Measurements from ENCODE around the gene ZCCHC4.
A peak's percentile ranks its signal among the peaks of the same experiment; 100 is the strongest.

The ZCCHC4 gene, protein sequence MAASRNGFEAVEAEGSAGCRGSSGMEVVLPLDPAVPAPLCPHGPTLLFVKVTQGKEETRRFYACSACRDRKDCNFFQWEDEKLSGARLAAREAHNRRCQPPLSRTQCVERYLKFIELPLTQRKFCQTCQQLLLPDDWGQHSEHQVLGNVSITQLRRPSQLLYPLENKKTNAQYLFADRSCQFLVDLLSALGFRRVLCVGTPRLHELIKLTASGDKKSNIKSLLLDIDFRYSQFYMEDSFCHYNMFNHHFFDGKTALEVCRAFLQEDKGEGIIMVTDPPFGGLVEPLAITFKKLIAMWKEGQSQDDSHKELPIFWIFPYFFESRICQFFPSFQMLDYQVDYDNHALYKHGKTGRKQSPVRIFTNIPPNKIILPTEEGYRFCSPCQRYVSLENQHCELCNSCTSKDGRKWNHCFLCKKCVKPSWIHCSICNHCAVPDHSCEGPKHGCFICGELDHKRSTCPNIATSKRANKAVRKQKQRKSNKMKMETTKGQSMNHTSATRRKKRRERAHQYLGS

GRCh38 chr4:25312496-25313200 lies at the start of gene ZCCHC4:
Gene ZCCHC4 (plus strand): TSS chr4:25312774. CDS start chr4:25312810, 36 bp downstream.
- DNase-seq: peak; percentile 87 to 89

DNA sequence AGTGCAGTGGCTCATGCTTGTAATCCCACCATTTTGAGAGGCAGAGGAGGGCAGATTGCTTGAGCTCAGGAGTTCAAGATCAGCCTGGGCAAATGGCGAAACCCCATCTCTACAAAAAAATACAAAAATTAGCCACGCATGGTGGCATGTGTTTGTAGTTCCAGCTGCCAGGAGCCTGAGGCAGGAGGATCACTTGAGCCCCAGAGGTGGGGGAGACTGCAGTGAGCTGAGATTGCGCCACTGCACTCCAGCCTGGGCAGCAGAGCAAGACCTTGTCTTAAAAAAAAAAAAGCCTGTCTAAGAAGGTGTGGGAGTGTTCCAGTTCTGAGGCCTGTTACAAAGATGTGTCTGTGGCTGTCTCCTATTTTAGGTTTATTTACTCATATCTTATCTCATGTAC lies 40.7 kb upstream of the ZCCHC4 start:
- DNase-seq: no peak

DNA sequence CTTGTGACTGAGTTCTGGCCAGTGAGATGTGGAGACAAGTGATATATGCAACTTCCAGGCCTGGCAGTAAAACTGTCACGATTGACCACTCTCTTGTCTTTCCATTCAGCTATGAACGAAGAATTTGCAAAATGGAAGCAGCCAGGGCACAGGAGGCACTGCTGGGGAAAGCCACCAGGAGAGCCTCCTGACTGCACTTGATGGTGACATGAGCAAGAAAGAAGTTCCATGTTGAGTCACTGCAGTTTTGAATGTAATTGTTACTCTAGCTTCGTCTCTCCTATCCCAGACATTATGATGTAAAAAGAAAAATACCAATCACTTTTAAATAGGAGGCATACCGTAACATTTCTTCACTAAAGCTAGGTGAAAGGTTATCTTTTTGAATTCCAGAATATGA lies 32.4 kb upstream of the ZCCHC4 start:
- DNase-seq: no peak

DNA sequence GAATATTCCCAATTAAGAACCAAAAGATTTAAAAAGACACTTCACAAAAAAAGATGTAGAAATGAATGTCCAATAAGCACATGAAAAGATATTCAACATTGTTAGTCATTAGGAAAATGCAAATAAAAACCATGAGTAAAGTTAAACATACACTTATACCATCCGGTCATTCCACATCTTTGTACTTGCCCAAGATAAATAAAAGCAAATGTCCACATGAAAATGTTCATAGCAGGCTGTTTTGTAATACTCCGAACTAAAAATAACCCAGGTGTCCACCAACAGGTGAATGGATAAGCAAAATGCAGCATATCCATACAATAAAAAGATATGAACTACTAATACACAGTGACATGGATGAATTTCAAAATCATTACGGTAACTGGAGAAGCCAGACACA lies 28.6 kb upstream of the ZCCHC4 start:
- DNase-seq: no peak

- DNase-seq: no peak
These were observed 28.1 kb upstream of the ZCCHC4 start for GRCh38 chr4:25284466-25284865.

DNA sequence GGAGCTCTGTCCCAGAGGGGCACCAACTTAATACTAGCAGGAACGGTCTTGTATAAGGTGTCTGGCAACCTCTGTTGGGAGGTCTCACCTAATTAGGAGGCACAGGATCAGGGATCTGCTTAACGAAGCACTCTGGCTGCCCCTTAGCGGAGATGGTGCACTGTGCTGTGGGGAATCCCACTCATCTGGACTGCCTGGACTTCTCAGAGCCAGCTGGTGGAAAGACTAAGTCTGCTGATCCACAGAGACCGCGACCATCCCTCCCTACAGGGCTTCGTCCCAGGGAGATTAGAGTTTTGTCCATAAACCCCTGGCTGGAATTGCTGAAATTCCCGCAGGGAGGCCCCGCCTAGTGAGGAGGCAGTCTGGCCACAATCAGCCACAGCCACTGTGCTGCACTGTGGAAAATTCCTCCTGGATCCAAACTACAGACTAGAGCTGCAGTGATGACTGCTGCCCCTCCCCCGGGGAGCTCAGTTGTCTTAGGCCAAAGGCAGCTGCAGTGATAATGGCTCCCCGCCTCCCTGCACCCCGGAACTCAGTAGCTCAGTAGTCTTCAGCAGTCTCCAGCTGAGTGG lies 22.0 kb upstream of the ZCCHC4 start:
- no peak for DNase-seq

DNA sequence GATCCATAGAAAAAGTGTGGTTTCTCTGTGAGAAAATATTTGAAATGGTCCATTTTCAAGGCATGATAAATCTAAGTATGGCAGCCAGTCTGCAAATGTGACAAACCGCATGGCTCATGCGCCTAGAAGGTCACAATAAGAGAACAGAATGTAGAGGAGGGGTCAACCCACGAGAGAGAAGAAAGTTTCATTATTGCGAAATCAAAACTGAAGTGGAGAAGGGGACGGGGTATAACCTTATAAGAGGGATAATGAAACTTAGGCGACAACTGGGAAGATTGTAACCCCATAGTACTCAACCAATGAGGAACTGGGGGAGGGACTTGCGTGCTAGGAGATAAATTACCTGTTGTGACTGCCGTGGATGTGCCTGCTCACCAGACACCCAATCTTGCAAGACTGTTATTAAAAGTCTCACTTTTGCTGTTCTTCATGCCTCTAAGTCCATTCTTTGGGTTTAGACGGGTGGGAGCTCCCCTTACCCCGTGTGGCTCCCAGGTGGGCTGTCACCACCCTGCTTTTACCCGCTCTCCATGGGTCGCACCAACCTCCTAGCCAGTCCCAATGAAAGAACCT lies 21.3 kb upstream of the ZCCHC4 start:
- DNase-seq: no peak

DNA sequence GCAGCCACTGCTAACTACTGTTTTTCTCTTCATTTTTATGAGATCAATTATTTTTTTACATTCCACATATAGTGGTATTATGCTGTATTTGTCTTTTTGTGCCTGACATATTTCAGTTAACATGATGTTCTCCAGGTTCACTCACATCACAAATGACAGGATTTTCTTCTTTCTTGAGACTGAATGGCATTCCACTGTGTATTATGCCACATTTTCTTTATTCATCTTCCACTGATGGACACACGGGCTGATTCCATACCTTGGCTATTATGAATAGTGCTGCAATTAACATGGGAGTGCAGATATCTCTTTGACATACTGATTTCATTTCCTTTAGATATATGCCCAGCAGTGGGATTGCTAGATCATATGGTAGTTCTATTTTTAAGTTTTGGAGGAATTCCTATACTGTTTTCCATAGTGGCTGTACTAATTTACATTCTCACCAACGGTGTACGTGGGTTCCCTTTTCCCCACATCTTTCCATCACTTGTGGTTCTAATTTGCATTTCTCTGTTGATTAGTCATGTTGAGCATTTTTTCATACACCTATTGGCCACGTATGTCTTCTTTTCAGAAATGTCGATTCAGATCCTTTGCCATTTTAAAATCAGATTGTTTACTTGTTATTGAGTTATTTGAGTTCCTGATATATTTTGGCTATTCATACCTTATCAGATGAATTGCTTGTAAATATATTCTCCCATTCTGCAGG lies 14.9 kb upstream of the ZCCHC4 start:
- no peak for DNase-seq

- no peak for DNase-seq
These were observed 12.9 kb upstream of the ZCCHC4 start for GRCh38 chr4:25299476-25300203.

- no peak for DNase-seq
These were observed 11.1 kb upstream of the ZCCHC4 start for GRCh38 chr4:25301471-25301870.

DNA sequence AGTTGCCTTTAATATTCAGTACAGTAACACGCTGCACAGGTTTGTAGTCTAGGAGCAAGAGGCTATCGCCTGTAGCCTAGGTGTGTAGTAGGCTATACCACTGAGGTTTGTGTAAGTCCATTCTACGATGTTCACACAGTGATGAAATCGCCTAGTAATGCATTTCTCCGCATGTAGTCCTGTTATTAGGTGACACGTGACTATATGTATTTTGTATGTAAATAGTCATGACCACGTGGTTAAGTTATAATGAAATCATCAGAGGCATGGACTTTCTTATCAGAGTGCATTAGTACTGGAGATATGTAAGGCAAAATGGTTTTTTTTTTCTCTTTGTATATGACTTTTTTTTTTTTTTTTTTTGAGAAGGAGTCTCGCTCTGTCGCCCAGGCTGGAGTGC lies 9.9 kb upstream of the ZCCHC4 start:
- no peak for DNase-seq

DNA sequence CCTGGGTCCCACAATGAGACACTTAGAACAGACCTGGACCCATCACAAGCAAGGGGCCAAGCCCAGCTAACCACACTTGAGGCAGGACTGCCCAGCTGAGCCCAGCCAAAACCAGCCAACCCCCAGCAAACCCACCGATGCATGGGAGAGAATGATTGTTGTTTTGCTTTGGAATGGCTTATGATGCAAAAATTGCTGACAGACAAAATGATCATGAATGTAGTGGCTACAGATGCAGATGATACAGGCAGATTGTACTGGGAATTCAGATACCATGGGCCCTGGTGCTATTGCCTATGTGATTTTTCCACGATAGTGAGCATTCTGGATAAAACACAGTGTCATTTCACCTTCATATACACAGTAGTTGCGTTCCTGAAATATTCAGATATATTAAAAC lies 9.0 kb upstream of the ZCCHC4 start:
- no peak for DNase-seq

DNA sequence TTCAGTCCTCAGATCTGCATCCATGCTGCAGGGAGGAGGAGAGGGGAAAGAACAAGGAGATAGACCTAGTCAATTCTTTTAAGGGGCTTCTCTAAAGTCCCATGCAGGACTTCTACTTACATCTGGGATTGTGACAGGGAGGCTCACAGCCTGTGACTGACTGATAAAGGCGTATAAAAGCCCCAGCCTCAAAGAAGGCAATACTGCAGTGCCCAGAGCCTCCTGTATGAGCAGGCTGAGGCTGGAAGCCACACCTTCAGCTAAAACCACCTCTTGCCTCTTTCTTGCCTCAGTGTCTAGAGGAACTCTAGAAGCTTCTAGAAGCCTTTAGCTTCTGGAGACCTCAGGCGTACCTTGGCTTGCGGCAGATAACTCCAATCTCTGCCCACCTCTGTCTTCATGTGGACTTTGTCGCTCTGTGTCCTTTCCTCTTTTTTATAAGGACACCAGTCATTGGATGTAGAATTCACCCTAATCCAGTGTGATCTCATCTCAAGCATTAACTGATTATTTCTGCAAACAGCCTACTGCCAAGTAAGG lies 6.0 kb upstream of the ZCCHC4 start:
- no peak for DNase-seq

DNA sequence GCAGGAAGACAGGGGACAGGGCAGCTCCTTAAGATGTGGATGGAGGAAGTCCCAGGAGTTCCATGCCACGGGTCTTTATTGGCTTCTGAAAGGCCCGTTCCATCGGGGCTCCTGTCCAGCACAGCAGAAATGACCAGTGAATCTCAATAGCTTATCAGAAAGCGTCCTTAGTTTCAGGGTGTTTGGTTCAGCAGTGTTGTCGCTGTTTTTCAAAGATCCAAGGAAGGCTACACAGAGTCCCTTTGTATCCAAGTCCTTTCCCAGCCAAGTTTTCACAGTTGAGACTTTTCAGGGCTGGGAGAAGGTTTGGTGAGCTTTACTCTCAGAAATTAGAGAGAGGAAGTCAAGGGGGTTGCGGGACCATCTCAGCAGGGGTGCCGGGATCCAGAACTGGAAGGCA lies 5.0 kb upstream of the ZCCHC4 start:
- DNase-seq: no peak

DNA sequence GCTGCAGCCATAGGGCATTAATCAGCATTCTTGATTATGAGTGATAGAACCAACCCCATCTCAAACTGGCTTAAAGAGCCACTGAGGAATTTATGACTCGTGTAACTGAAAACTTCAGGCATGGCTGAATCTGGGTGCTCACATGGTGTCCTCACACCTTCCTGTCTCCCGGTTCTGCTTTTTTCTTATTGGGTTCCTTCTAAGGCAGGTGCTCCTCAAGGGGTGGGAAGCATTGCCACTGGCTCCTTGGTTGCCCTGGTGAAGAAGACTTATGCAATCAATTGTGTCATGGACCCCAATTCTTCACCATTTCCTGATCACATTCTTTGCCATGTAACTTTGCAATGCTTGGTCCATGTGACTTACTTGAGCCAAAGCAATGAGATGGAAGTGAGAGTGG lies 4.3 kb upstream of the ZCCHC4 start:
- no peak for DNase-seq

DNA sequence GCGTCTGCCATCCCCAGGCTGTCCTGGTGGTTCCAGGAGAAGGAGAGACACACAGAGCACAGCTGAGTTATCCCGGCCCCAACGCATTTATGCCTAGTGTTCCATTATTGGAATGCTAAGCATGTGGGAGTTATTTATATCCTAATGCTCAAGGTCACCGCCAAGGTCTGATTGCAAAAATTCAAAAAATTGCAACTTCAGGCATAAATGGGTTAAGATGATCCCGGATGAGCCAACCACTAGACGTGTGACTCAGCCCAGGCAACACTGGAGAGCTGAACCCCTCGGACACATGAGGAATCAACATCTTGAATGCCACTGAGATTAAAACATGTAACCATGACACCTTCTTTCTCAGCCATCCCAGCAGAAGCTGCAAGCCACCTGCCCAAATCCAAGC lies 3.8 kb upstream of the ZCCHC4 start:
- no peak for DNase-seq

DNA sequence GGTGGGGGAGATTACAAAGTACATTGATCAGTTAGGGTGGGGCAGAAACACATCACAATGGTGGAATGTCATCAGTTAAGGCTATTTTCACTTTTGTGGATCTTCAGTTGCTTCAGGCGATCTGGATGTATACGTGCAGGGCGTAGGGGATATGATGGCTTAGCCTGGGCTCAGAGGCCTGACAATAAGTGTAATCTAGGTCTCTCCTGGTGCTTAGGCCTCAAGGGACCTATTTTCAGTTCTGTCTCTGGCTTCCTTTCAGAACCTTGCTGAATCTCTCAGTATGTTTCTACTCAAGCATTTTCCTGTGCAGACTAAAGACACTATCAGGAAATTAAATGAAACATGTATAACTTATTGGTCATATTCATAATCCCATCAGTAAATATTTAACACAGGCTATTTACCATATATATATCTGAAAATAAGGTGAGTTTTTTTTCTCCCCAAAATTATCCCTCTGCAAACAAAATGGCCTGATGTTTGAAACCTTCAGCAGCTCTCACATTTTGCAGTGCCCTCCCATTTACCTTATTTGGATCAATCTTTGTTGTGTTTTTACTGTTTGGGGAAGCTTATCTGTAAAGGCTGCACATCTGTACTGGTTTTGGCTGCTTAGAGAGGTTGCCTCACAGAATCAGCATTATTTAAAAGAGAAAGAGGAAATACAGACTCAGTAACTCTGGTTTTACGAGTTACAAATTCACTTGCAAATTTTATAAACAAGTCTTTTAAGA lies 2.3 kb upstream of the ZCCHC4 start:
- DNase-seq: no peak

DNA sequence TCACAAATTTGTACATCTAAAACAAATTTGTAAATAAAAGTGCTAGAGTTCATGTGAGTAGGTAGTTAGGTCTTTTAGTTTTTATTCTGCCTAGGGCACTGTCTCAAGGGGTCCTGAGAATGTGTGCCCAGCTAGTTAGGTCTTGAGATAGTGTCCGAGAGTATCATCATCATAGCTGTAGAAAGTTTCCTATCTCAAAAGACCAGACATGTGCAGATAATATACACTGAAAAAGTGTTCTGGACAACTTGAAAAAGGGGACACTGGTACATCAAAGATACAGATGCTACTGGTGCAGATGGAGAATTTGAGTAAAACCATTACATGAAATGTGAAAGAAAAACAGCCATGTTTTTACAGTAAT lies 1.8 kb upstream of the ZCCHC4 start:
- DNase-seq: no peak

DNA sequence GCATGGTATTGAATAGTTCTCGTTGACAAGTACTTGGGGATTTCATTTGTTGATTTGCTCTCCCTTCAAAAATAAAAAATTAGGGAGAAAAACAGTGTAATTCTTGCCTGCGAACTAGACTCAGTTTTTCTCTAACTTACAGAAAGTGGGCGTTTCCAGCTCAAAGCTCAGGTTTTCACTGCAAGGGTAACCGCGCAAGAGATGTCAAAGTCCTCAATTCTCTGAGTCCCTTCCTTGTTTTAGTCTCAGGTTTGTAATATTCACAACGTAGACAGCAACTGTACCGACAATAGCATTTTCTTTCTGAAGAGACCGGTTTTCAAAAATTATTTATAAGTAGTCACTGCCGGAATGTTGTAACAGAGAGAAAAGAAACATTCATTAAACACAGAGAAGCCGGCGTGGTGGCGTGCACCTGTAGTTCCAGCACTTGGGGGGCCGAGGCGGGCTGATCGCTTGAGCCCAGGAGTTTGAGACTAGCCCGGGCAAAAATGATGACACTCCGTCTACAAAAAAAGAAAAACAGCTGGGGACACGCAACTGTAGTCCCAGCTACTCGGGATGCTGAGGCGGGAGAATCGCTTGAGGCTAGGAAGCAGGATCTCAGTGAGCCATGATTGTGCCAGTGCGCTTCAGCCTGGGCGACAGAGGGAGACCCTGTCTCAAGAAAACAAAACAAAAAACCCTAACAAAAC lies 774 bp downstream of the ZCCHC4 start:
- no peak for DNase-seq

GRCh38 chr4:25320336-25320735 lies 7.8 kb downstream of the ZCCHC4 start:
- no peak for DNase-seq

GRCh38 chr4:25320773-25321172 lies 8.2 kb downstream of the ZCCHC4 start:
- DNase-seq: no peak

All from stimulated activated CD4-positive, alpha-beta T cell treated with anti-CD3 and anti-CD28 coated beads, Interleukin-2, amount 100 ng/mL, for 24 hours (primary cell).